Parathyroid adenoma (tissue), 2 donors: ENCODE results near the gene SYPL1.
A peak's percentile ranks its signal among the peaks of the same experiment; 100 is the strongest.

Source experiments
- H2AFZ ChIP-seq: fragments of 300-600 bp; sonication (generic); one replicate; pipeline ENCODE4 v1.7.0; 2017; ENCODE audit warnings: antibody characterized with exemption, mild to moderate bottlenecking
- H3K27ac ChIP-seq: fragments of 300-600 bp; sonication (generic); one replicate; pipeline ENCODE4 v1.7.0; 2017
- H3K27me3 ChIP-seq: fragments of 300-600 bp; sonication (generic); one replicate; pipeline ENCODE4 v1.7.0; 2017; ENCODE audit warnings: low read length; ENCODE audit not compliant: control insufficient read depth, insufficient read depth
- H3K36me3 ChIP-seq: fragments of 300-600 bp; sonication (generic); one replicate; pipeline ENCODE4 v1.7.0; 2017; ENCODE audit warnings: low read length; ENCODE audit not compliant: control insufficient read depth, insufficient read depth
- H3K4me1 ChIP-seq: fragments of 300-600 bp; sonication (generic); one replicate; pipeline ENCODE4 v1.7.0; 2017; ENCODE audit warnings: control low read depth
- H3K4me2 ChIP-seq: fragments of 300-600 bp; sonication (generic); one replicate; pipeline ENCODE4 v1.7.0; 2017; ENCODE audit warnings: low read length
- H3K4me3 ChIP-seq: fragments of 300-600 bp; sonication (generic); one replicate; pipeline ENCODE4 v1.7.0; 2017; ENCODE audit warnings: low read depth, low read length
- H3K79me2 ChIP-seq: fragments of 300-600 bp; sonication (generic); one replicate; pipeline ENCODE4 v1.7.0; 2017; ENCODE audit warnings: control low read depth
- H3K9ac ChIP-seq: fragments of 300-600 bp; sonication (generic); one replicate; pipeline ENCODE4 v1.7.0; 2017; ENCODE audit warnings: mild to moderate bottlenecking
- H3K9me3 ChIP-seq: fragments of 300-600 bp; sonication (generic); one replicate; pipeline ENCODE4 v1.7.0; 2017; ENCODE audit warnings: low read length; ENCODE audit not compliant: control insufficient read depth
- CTCF ChIP-seq: fragments of 300-600 bp; sonication (generic); IDR thresholded peaks from one replicate; pipeline ENCODE4 v1.7.0; 2017; ENCODE audit warnings: antibody characterized with exemption, mild to moderate bottlenecking
- donor health status: primary hyperparathyroidism.

SYPL1 gene

GRCh38 chr7:106057962-106058927 is 53.9 kb downstream of the SYPL1 start:
- peak overlapping the region; percentile 67 for H3K27ac ChIP-seq
- TF ChIP-seq CTCF: no peak
- no peak overlapping the region for H3K4me3 ChIP-seq
- H3K4me1 ChIP-seq: peaks cover 18% of the 10 kb centered on the region
- no peaks in the 10 kb centered on the region for H3K36me3 ChIP-seq
- no peak overlapping the region for H3K9ac ChIP-seq
- no peaks in the 10 kb centered on the region for H3K79me2 ChIP-seq
- H3K27me3 ChIP-seq: no peaks in the 10 kb centered on the region
- peak overlapping the region; percentile 69 for H2AFZ ChIP-seq
- H3K9me3 ChIP-seq: no peaks in the 10 kb centered on the region
- H3K4me2 ChIP-seq: no peak overlapping the region

DNA sequence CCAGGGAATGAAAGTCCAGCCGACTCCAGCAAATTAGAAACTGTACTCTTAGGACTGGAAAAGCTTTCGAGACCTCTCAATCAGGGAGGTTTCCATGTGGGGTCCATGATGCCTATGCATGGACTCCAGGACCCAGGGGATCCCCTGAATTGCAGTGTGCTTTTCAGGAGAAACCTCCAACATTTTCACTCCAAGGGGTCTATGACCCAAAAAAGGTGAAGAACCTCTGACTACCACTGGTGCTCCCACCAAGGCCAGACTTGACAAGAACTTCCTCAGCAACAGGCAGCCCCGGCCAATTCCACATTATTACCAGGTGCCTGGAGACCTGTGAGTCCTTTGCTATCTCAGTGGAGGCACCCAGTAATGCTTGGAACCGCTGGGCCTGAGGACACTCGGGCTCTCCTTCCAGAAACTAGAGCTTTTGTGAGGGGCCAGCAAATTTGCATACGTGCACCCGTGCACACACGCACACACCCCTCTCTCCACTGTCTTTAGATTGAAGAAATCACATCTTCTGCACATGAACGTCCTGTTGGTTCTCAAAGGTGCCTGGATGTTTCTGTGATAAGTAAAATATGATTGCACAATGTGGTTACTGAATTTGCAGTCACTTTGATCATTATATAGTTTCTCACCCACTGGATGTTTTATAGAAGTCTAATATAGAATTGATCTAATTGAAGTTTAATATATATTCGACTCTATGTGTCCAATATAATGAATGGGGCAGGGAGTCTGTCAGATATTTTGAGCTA is 54.7 kb downstream of the SYPL1 start:
- Histone ChIP-seq H3K36me3 (no peaks in the 10 kb centered on the region), H3K9me3 (no peaks in the 10 kb centered on the region), H2AFZ (peak overlapping the region; percentile 45), H3K79me2 (no peaks in the 10 kb centered on the region), H3K9ac (no peak overlapping the region), H3K4me2 (no peak overlapping the region), H3K4me1 (peaks cover 18% of the 10 kb centered on the region), H3K4me3 (no peak overlapping the region), H3K27me3 (no peaks in the 10 kb centered on the region), H3K27ac (no peak overlapping the region)
- no peak for TF ChIP-seq CTCF

DNA sequence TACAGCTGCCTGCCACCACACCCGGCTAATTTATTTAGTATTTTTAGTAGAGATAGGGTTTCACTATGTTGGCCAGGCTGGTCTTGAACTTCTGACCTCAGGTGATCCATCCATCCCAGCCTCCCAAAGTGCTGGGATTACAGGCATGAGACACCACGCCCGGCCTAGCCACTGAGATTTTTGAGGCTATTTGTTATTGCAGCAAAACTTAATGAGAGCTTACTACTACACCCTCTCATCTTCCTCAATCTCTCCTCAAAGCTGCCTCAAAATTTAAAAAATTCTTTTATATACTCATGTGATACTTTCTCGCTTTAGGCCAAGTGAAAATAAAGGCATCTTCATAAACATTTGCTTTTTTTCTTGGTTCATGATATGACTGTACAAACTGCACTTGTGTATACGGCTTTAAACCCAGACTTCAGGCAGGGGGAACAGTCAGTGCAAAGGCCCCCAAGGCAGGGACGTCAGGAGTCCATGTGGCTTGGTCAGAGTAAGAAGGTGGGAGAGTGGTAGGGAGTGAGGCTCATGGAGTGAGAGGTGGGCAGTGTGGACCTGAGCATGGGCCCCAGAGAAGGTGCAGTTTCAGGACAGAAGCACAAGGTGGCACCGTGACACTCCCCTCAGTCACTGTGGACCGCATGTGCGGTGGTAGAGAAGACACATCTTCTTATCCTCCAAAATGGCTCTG is 55.5 kb downstream of the SYPL1 start:
- H3K4me2 ChIP-seq: no peak overlapping the region
- no peak overlapping the region for H3K27ac ChIP-seq
- no peaks in the 10 kb centered on the region for H3K36me3 ChIP-seq
- H3K4me1 ChIP-seq: peaks cover 18% of the 10 kb centered on the region
- peak overlapping the region; percentile 45 for H2AFZ ChIP-seq
- H3K9me3 ChIP-seq: no peaks in the 10 kb centered on the region
- no peak overlapping the region for H3K4me3 ChIP-seq
- no peak overlapping the region for H3K9ac ChIP-seq
- no peaks in the 10 kb centered on the region for H3K79me2 ChIP-seq
- TF ChIP-seq CTCF: peak; percentile 88
- no peaks in the 10 kb centered on the region for H3K27me3 ChIP-seq

DNA sequence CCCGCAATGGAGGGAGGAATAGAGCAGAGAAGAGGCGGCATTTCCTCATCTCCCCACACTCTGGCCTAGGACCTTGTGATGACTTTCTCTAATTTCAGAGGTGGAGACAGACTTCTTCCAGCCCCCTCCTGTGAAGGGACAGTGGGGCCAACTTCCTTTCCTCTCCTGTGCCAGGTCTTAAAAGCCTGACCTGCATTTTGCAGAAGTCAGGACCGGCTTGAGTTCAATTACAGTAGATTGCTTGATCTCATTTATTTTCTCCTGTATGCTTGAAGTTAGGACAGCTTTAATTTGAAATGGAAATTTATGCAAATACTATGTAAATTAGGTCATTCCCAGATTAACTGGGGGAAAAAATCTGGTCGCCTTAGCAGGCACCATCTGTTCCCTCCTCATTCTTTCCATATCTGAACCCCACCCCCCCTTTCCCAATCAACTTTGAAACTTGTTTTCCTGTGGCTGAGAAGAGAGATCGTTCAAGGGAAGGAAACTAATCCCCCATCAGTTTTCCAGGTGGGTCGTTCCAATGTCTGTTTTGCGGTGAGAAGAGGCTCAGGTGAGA is 57.1 kb downstream of the SYPL1 start:
- Histone ChIP-seq H3K4me1 (peaks cover 18% of the 10 kb centered on the region), H3K36me3 (no peaks in the 10 kb centered on the region), H3K27me3 (no peaks in the 10 kb centered on the region), H3K9ac (no peak overlapping the region), H3K79me2 (no peaks in the 10 kb centered on the region), H2AFZ (no peak overlapping the region), H3K4me2 (no peak overlapping the region), H3K9me3 (no peaks in the 10 kb centered on the region), H3K4me3 (no peak overlapping the region), H3K27ac (no peak overlapping the region)
- TF ChIP-seq CTCF: no peak
